ENCODE results near the gene NDUFV3. TPM values are rescaled to one million over a fixed set of nuclear protein-coding genes. Genes with fewer than 3 reads are reported as not detected.
A peak's percentile ranks its signal among the peaks of the same experiment; 100 is the strongest.
"Not testable (repeated sequence)": the region's sequence is repeated elsewhere in the genome, so short reads cannot be mapped to it uniquely, and the experiment has no call there.

Gene NDUFV3
- total and polyA plus RNA-seq, 2 of the 8 experiments (the other 6 are each of a cell fraction or from before 2014, with no cell fraction given): 17.0 to 44.4 TPM

- FAIRE-seq; H3K79me2 ChIP-seq (ENCODE audit: control insufficient read depth in 1 of 2, insufficient read depth in 2 of 2, low read length in 2 of 2); H3K23ac ChIP-seq (ENCODE audit: insufficient read length); H2AFZ ChIP-seq (ENCODE audit: low read length); H3K36me3 ChIP-seq (ENCODE audit: control insufficient read depth in 2 of 4, insufficient read depth in 4 of 4, low read length in 3 of 4); H4K91ac ChIP-seq (replicated peaks; ENCODE audit: insufficient read length, low read length); H2AK5ac ChIP-seq (ENCODE audit: low read depth, low read length); H3K27me3 ChIP-seq (replicated peaks in 1 of 4; ENCODE audit: control insufficient read depth in 3 of 4, extremely low read depth in 1 of 4, insufficient read depth in 3 of 4, low read length in 3 of 4); H3K9ac ChIP-seq (replicated peaks in 1 of 4; ENCODE audit: extremely low read depth in 1 of 4, low read depth in 3 of 4, low read length in 3 of 4); H3K4me3 ChIP-seq (ENCODE audit: extremely low read depth in 1 of 4, insufficient read depth in 2 of 4, low read depth in 3 of 4, low read length in 4 of 4); H2BK15ac ChIP-seq (ENCODE audit: low read length); H3K23me2 ChIP-seq (ENCODE audit: low read depth, low read length); H3K14ac ChIP-seq (ENCODE audit: insufficient read length); H4K20me1 ChIP-seq (replicated peaks in 1 of 2; ENCODE audit: control insufficient read depth in 1 of 2, insufficient read depth in 2 of 2, low read length in 2 of 2); DNase-seq (ENCODE audit: low read depth in 1 of 2, low spot score in 2 of 2); H3K56ac ChIP-seq (replicated peaks; ENCODE audit: insufficient read length, low read depth, low read length); H2BK120ac ChIP-seq (replicated peaks; ENCODE audit: low read depth, low read length); H3K4ac ChIP-seq (replicated peaks; ENCODE audit: insufficient read length, low read depth, low read length); H3K4me2 ChIP-seq (ENCODE audit: insufficient read depth in 1 of 2, low read depth in 2 of 2, low read length in 2 of 2); H3K79me1 ChIP-seq (ENCODE audit: low read depth, low read length); H2BK5ac ChIP-seq (ENCODE audit: low read depth, low read length); H3K9me3 ChIP-seq (ENCODE audit: insufficient read depth in 2 of 2, low read depth in 1 of 2, low read length in 1 of 2); H3K18ac ChIP-seq (ENCODE audit: extremely low read depth, low read length); H4K8ac ChIP-seq (ENCODE audit: extremely low read depth, insufficient read depth, low read length); H4K5ac ChIP-seq (ENCODE audit: insufficient read length, low read depth, low read length): not testable (repeated sequence)
- 89% methylated on average over 9 of the region's 9 CpGs; no CpG with 5 or more reads in 1 of the 2 experiments for WGBS, 2 experiments (ENCODE audit: extremely low coverage in 1 of 2, insufficient coverage in 1 of 2, insufficient read length in 1 of 2, insufficient replicate concordance in 2 of 2, low coverage in 1 of 2, low lambda C conversion rate in 2 of 2, missing lambda C conversion rate in 1 of 2)
- Histone ChIP-seq H2BK20ac (ENCODE audit: low read length) (peak overlapping the region; percentile 75; the same call in 1 of the 2 replicates), H2BK12ac (ENCODE audit: low read depth, low read length) (peak overlapping the region; percentile 87; the same call in 1 of the 2 replicates), H3K4me1 (replicated peaks in 1 of 4; ENCODE audit: control insufficient read depth in 3 of 4, insufficient read depth in 4 of 4, low read length in 3 of 4) (peaks cover 0 to 20% (median 12%) of the 10 kb centered on the region in 4 experiments; a peak in 6 of 7 replicates), H3K27ac (ENCODE audit: low read depth, low read length) (peak overlapping the region; percentile 47; the same call in 1 of the 2 replicates)
- POLR2A ChIA-PET (ENCODE audit: partially characterized antibody): interaction anchor here (0.9 to 2.2 kb wide), 4 partner anchors 12 to 47 kb away, joined by 3 to 5 read pairs (median 3); no protein-coding TSS in a partner anchor
- CTCF ChIA-PET (ENCODE audit: partially characterized antibody): interaction anchor here (0.7 kb wide), 1 partner anchor 9 kb away, joined by 3 read pairs; no protein-coding TSS in a partner anchor
Observed at GRCh38 chr21:42933137-42933970, 40.2 kb downstream of the NDUFV3 start.

Measured in H1 (cell line).